Measurements from ENCODE around the gene TAMM41. TPM values are rescaled to one million over a fixed set of nuclear protein-coding genes. Genes with fewer than 3 reads are reported as not detected.

The TAMM41 gene
- total RNA-seq, 2 donors from 2014 or later, result 5.0 to 6.8 TPM

- Histone ChIP-seq H3K4me1 (no peaks in the 10 kb centered on the region), H3K36me3 (peaks cover 64% of the 10 kb centered on the region), H3K4me3 (no peak overlapping the region), H3K9me3 (no peaks in the 10 kb centered on the region), H3K27ac (no peak overlapping the region), H3K27me3 (no peaks in the 10 kb centered on the region)
- TF ChIP-seq CTCF (IDR thresholded peaks at IDR 0.05), result no peak
- DNase-seq (ENCODE audit: low spot score), result no peak
Measured at GRCh38 chr3:11832981-11833905, 13.4 kb downstream of the TAMM41 start.

DNA sequence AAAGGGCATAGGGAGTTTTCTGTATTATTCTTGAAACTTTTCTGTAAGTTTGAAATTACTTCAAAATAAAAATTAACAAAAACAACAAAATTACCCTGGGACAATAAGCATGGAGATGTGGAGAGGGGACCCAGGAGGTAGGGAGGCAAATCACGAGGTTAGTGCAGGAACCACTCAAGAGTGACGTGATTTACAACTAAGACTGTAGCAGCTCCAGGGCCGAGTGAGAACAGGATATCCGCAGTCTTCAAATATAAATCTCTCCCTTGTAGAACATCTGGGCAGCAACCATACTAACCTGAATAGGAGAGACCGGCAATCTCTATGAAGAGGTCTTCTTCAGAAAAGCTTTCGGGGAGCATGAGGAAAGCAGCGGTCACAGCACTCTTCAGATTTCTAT is 17.3 kb downstream of the TAMM41 start:
- Histone ChIP-seq H3K27me3 (no peaks in the 10 kb centered on the region), H3K36me3 (peaks cover 67% of the 10 kb centered on the region), H3K4me3 (no peak overlapping the region), H3K27ac (no peak overlapping the region), H3K9me3 (no peaks in the 10 kb centered on the region), H3K4me1 (no peaks in the 10 kb centered on the region)
- TF ChIP-seq CTCF (IDR thresholded peaks at IDR 0.05), result no peak
- DNase-seq (ENCODE audit: low spot score), result no peak

- Histone ChIP-seq H3K4me3 (no peak overlapping the region), H3K27me3 (no peaks in the 10 kb centered on the region), H3K36me3 (peaks cover 66% of the 10 kb centered on the region), H3K27ac (no peak overlapping the region), H3K9me3 (no peaks in the 10 kb centered on the region), H3K4me1 (no peaks in the 10 kb centered on the region)
- no peak for DNase-seq (ENCODE audit: low spot score)
- TF ChIP-seq CTCF (IDR thresholded peaks at IDR 0.05), result no peak
Measured at GRCh38 chr3:11826628-11827265, 19.9 kb downstream of the TAMM41 start.

DNA sequence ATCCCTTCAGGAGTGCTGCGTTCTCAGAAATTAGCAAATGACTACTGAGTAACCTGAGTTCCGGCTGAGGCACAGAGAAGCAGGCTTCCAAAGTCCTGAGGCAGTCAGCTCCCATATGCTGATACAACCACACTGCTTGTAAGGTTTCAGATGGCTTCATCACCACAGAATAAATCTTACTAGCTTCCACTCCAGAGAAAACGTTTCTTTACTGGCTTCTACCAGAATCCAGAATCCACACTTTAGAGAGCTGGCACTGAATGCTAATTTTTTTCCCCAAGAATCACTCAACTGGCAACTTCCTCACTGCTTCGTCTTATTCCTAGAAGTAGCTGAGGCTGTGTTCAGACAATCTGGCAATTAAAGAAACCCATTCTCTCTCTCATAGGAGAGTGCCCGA is 21.4 kb downstream of the TAMM41 start:
- no peak for DNase-seq (ENCODE audit: low spot score)
- TF ChIP-seq CTCF (IDR thresholded peaks at IDR 0.05), result no peak
- Histone ChIP-seq H3K4me1 (no peaks in the 10 kb centered on the region), H3K36me3 (peaks cover 60% of the 10 kb centered on the region), H3K27ac (no peak overlapping the region), H3K4me3 (no peak overlapping the region), H3K9me3 (no peaks in the 10 kb centered on the region), H3K27me3 (no peaks in the 10 kb centered on the region)

GRCh38 chr3:11820531-11821041 is 26.1 kb downstream of the TAMM41 start:
- peaks cover 40% of the 10 kb centered on the region for H3K36me3 ChIP-seq
- TF ChIP-seq CTCF (IDR thresholded peaks at IDR 0.05), result no peak
- no peaks in the 10 kb centered on the region for H3K9me3 ChIP-seq
- no peaks in the 10 kb centered on the region for H3K4me1 ChIP-seq
- no peak overlapping the region for H3K4me3 ChIP-seq
- H3K27ac ChIP-seq, result no peak overlapping the region
- no peak for DNase-seq (ENCODE audit: low spot score)
- H3K27me3 ChIP-seq, result no peaks in the 10 kb centered on the region
